VCaP (cell line): ENCODE data around the gene WWTR1.

Source experiments
- H3K27ac ChIP-seq: fragments of 450-650 bp; 2 replicates; pipeline ENCODE4 v1.5.1; 2017
- TF ChIP-seq, protein P1 (sequence below): fragments of 450-650 bp; conservative IDR thresholded peaks from 2 replicates; pipeline ENCODE4 v1.5.1; 2017; ENCODE audit warnings: mild to moderate bottlenecking, moderate library complexity

WWTR1 gene

DNA sequence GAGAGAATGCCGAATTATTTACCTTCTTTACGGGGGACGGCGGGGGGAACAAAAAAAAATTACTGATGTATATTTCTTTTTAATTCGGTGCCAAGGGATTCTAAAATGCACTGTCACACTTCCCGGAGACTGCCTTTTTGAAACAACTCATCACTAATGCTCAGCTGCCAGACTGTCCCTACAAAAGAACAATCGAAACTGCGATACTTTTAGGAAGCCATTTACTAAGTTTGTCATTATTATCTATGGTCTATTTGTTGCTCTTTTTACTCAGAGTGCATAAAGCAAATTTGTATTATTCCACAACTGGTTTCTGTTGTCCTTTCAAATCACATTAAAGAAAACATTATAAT is 122.5 kb downstream of the WWTR1 start:
- H3K27ac ChIP-seq: no peak overlapping the region
- TF ChIP-seq, protein P1, sequence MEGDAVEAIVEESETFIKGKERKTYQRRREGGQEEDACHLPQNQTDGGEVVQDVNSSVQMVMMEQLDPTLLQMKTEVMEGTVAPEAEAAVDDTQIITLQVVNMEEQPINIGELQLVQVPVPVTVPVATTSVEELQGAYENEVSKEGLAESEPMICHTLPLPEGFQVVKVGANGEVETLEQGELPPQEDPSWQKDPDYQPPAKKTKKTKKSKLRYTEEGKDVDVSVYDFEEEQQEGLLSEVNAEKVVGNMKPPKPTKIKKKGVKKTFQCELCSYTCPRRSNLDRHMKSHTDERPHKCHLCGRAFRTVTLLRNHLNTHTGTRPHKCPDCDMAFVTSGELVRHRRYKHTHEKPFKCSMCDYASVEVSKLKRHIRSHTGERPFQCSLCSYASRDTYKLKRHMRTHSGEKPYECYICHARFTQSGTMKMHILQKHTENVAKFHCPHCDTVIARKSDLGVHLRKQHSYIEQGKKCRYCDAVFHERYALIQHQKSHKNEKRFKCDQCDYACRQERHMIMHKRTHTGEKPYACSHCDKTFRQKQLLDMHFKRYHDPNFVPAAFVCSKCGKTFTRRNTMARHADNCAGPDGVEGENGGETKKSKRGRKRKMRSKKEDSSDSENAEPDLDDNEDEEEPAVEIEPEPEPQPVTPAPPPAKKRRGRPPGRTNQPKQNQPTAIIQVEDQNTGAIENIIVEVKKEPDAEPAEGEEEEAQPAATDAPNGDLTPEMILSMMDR: no peak

DNA sequence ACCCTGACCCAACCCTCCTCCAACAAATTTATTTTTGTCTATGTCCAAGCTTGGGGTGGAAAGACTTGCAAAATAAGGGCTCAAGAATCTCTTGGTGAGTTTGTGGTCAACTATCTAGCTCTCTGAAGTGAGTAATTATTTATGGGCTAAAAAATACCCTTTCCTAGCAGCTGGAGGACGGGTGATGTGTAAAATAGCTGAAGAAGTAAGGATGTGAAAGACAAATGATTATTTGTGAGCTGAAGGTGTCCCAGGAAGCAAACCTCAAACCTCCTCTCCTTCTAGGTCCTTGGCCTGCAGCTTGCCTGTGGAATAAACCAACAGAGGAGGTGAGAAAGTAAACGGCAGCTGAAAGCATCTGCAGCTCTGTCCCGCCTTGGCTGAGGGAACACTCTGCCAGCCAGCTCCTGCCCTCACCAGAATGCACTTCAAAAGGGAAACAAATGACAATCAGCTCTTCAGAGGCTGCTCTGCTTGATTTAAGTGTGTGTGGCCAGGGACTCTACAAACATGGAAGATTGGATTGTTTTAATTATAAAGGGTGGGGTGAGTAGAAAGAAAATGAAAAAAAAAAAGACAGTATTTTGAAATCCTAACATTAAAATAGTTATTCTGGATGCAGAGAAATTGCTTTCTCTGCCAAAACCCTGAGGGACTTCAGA is 123.0 kb downstream of the WWTR1 start:
- TF ChIP-seq, protein P1: no peak
- H3K27ac ChIP-seq: 0 out of 2 replicates have a peak overlapping the region, but pooled peaks have one; percentile 9

DNA sequence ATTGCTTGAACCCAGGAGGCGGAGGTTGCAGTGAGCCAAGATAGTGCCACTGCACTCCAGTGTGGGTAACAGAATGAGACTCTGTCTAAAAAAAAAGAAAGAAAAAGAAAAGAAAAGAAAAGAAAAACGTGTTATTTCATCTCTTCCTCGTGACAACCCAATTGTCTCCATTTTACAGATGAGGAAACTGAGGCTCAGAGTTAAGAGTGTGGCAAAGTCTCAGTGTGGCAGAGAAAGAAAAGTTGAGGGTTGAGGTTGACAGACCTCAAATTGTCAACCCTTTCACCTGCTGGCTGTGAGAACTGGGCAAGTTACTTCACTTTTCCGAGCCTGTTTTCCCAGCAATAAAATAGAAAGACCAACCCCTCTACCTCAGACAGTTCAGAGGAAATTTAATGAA is 123.7 kb downstream of the WWTR1 start:
- 0 out of 2 replicates have a peak overlapping the region, but pooled peaks have one; percentile 9 for H3K27ac ChIP-seq
- TF ChIP-seq, protein P1: no peak

GRCh38 chr3:149532489-149533180 is 125.2 kb downstream of the WWTR1 start:
- no peak overlapping the region for H3K27ac ChIP-seq
- TF ChIP-seq, protein P1: no peak

- TF ChIP-seq, protein P1: no peak
- no peak overlapping the region for H3K27ac ChIP-seq
Observed at GRCh38 chr3:149529099-149529498, 128.7 kb downstream of the WWTR1 start.

DNA sequence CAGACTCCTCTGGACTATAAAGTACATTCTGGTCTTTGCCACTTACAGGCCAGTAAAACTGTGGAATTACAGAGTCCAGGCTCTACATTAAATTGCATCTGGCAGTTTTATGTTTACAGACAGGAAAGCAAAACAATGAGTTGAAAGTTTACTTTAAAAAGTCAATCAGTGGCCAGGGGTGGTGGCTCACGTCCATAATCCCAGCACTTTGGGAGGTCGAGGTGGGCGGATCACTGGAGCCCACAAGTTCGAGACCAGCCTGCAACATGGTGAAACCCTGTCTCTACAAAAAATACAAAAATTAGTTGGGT is 129.5 kb downstream of the WWTR1 start:
- TF ChIP-seq, protein P1: no peak
- H3K27ac ChIP-seq: peak overlapping the region; percentile 46; the same call in 1 of the 2 replicates

DNA sequence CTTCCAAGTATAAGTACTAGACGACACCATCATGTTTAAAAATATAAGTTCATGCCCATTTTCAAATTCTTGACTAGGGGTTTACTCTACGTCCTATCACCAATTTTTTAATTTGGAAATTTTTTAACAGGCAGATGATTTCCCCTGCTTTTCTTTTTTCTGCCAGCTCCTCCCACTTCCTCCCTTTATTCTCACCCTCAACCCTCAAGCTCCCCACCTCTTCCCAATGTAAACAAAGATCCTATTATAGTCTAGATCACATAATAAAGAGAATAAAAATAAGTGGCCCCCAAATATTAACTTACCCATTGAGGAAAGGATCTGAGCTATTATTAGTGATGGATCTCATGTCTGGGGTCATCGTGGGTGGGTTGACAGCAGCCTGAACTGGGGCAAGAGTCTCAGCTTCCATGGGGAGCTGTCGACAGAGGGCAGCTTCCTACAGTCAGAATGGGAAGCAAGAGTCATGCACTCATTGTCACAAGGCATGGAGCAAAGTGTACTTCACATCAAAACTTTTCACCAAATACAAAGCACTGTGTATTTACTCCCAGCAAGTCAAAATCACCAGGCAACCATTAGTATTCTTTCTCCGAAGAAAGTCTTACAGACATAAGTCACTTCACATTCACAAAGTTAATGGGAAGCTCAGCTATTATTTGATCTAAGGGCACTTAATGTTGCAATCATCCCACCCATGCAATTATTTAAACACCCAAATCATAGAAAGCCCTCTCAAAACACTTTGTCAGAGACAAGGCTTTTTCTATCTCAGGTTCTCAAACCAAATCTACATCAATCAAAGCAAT is 130.1 kb downstream of the WWTR1 start:
- H3K27ac ChIP-seq: peak overlapping the region; percentile 46; the same call in 1 of the 2 replicates
- TF ChIP-seq, protein P1: no peak
